IMR-90 (cell line): ENCODE measurements around the gene VGF. TPM values are rescaled to one million over a fixed set of nuclear protein-coding genes. Genes with fewer than 3 reads are reported as not detected.

ENCODE experiments used
- ATAC-seq: fragments of 200-7000 bp; cut with Tn5 transposase; 2 replicates; pipeline ENCODE4 v1.9.1; 2020; ENCODE audit warnings: low read depth, mild to moderate bottlenecking, moderate library complexity
- BruUV-seq: library from RNA; stranded (reverse); fragments of 400-500 nt; replicated peaks from 2 replicates; lab custom pipeline; 2021; lab: Mats Ljungman, UMichigan
- CTCF ChIA-PET: fragments of 300-600 bp; formaldehyde crosslinking; extraction: SDS; loops from one replicate; lab custom pipeline; 2021; ENCODE audit warnings: antibody characterized with exemption; lab: Yijun Ruan, JAX
- POLR2A ChIA-PET: fragments of 300-600 bp; sonication (Branson Sonifier 250); formaldehyde crosslinking; loops from one replicate; lab custom pipeline; 2022; ENCODE audit warnings: antibody characterized with exemption; ENCODE audit not compliant: unreplicated experiment; lab: Charles Lee
- DNase-seq: peaks from one replicate; pipeline ENCODE4 v3.0.0; 2013
- H2AFZ ChIP-seq: replicated peaks from 2 replicates; pipeline ENCODE3; 2013; ENCODE audit warnings: low read length, mild to moderate bottlenecking; ENCODE audit not compliant: poor library complexity
- H2AK5ac ChIP-seq: 2 replicates; pipeline ENCODE4 v1.6.1; 2013; ENCODE audit warnings: low read depth, low read length, inconsistent platforms
- H2AK9ac ChIP-seq: replicated peaks from 2 replicates; pipeline ENCODE3; 2013; ENCODE audit warnings: mild to moderate bottlenecking, low read depth, low read length, moderate library complexity; ENCODE audit not compliant: poor library complexity
- H2BK120ac ChIP-seq: 2 replicates; pipeline ENCODE4 v1.6.1; 2013; ENCODE audit warnings: low read depth, low read length, inconsistent platforms
- H2BK15ac ChIP-seq: 3 replicates; pipeline ENCODE4 v1.6.1; 2013; ENCODE audit warnings: low read depth, low read length, inconsistent platforms
- H2BK20ac ChIP-seq: 2 replicates; pipeline ENCODE4 v1.6.1; 2013; ENCODE audit warnings: low read depth, mild to moderate bottlenecking, inconsistent platforms, low read length, moderate library complexity
- H2BK5ac ChIP-seq: 2 replicates; pipeline ENCODE4 v1.6.1; 2013; ENCODE audit warnings: mild to moderate bottlenecking, low read depth, low read length, inconsistent platforms; ENCODE audit not compliant: poor library complexity, severe bottlenecking
- H3K14ac ChIP-seq: replicated peaks from 2 replicates; pipeline ENCODE4 v1.6.1; 2013; ENCODE audit warnings: low read depth, low read length, inconsistent platforms
- H3K18ac ChIP-seq: 2 replicates; pipeline ENCODE4 v1.6.1; 2013; ENCODE audit warnings: low read depth, low read length, control low read depth
- H3K23ac ChIP-seq: 2 replicates; pipeline ENCODE4 v1.6.1; 2013; ENCODE audit warnings: low read depth, low read length, inconsistent platforms
- H3K27ac ChIP-seq: 2 replicates; pipeline ENCODE4 v1.5.1; 2013; ENCODE audit warnings: mild to moderate bottlenecking, control low read depth, low read length; ENCODE audit not compliant: insufficient read depth
- H3K27me3 ChIP-seq: 2 replicates; pipeline ENCODE4 v1.6.1; 2013; ENCODE audit warnings: low read length; ENCODE audit not compliant: control insufficient read depth, insufficient read depth
- H3K36me3 ChIP-seq: 2 replicates; pipeline ENCODE4 v1.6.1; 2013; ENCODE audit warnings: low read length, mixed read lengths; ENCODE audit not compliant: control insufficient read depth, insufficient read depth
- H3K4ac ChIP-seq: 2 replicates; pipeline ENCODE4 v1.6.1; 2013; ENCODE audit warnings: low read depth, low read length, inconsistent platforms
- H3K4me1 ChIP-seq: 2 replicates; pipeline ENCODE4 v1.6.1; 2013; ENCODE audit warnings: low read length, mixed read lengths; ENCODE audit not compliant: control insufficient read depth, insufficient read depth
- H3K4me2 ChIP-seq: 2 replicates; pipeline ENCODE4 v1.6.1; 2013; ENCODE audit warnings: low read depth, mild to moderate bottlenecking, control low read depth, low read length, moderate library complexity
- H3K4me3 ChIP-seq: 2 replicates; pipeline ENCODE4 v1.5.1; 2013; ENCODE audit warnings: low read depth, mild to moderate bottlenecking, control low read depth, low read length, moderate library complexity; ENCODE audit not compliant: insufficient read depth
- H3K56ac ChIP-seq: 2 replicates; pipeline ENCODE4 v1.6.1; 2013; ENCODE audit warnings: low read length, inconsistent platforms; ENCODE audit not compliant: insufficient read depth; ENCODE audit errors: extremely low read depth
- H3K79me1 ChIP-seq, 2 experiments: 2 replicates each; pipeline ENCODE4 v1.6.1; 2013; ENCODE audit warnings: low read length in 2 of 2, inconsistent platforms in 1 of 2, low read depth in 1 of 2
- H3K9ac ChIP-seq: 2 replicates; pipeline ENCODE4 v1.6.1; 2013; ENCODE audit warnings: low read depth, low read length, control low read depth
- H3K9me1 ChIP-seq: 2 replicates; pipeline ENCODE4 v1.6.1; 2013; ENCODE audit warnings: low read length, inconsistent platforms; ENCODE audit not compliant: insufficient read depth
- H3K9me3 ChIP-seq: 2 replicates; pipeline ENCODE4 v1.6.1; 2013; ENCODE audit warnings: low read length; ENCODE audit not compliant: control insufficient read depth, insufficient read depth
- H4K20me1 ChIP-seq: 2 replicates; pipeline ENCODE4 v1.6.1; 2013; ENCODE audit warnings: low read length, inconsistent platforms; ENCODE audit not compliant: insufficient read depth
- H4K5ac ChIP-seq: 2 replicates; pipeline ENCODE4 v1.6.1; 2013; ENCODE audit warnings: mild to moderate bottlenecking, low read depth, low read length, control low read depth
- H4K8ac ChIP-seq, 2 experiments: 2 replicates each; pipeline ENCODE4 v1.6.1; 2013; ENCODE audit warnings: low read depth in 2 of 2, low read length in 2 of 2, control low read depth in 1 of 2, inconsistent platforms in 1 of 2
- H4K91ac ChIP-seq: 2 replicates; pipeline ENCODE4 v1.6.1; 2013; ENCODE audit warnings: low read depth, low read length, inconsistent platforms; ENCODE audit not compliant: insufficient read depth
- CHD1 ChIP-seq: IDR thresholded peaks from 2 replicates; pipeline ENCODE4 v1.6.1; 2012; ENCODE audit warnings: low read depth, low read length, improper control_type of control experiment
- FOS ChIP-seq: fragments of 150-350 bp; IDR thresholded peaks from 2 replicates; pipeline ENCODE4 v1.6.1; 2016; ENCODE audit warnings: low read depth, low read length
- MAZ ChIP-seq: IDR thresholded peaks from 2 replicates; pipeline ENCODE4 v1.6.1; 2012; ENCODE audit warnings: low read depth, mild to moderate bottlenecking, low read length, improper control_type of control experiment, moderate library complexity, borderline replicate concordance
- NFE2L2 ChIP-seq: fragments of 150-350 bp; IDR thresholded peaks from 2 replicates; pipeline ENCODE4 v1.6.1; 2016; ENCODE audit warnings: low read depth, mild to moderate bottlenecking, low read length
- POLR2A ChIP-seq: IDR thresholded peaks from 2 replicates; pipeline ENCODE4 v1.6.1; 2012; ENCODE audit warnings: mild to moderate bottlenecking, low read depth, low read length
- RAD21 ChIP-seq: IDR thresholded peaks from 2 replicates; pipeline ENCODE4 v1.6.1; 2012; ENCODE audit warnings: low read length, improper control_type of control experiment
- RFX5 ChIP-seq: IDR thresholded peaks from 2 replicates; pipeline ENCODE4 v1.8.0; 2012; ENCODE audit warnings: low read depth, mild to moderate bottlenecking, low read length, moderate library complexity
- WGBS, 2 experiments: methylation state at CpG; one replicate each; pipeline versions ENCODE4 v1.1.5 to v1.1.7; 2013; ENCODE audit warnings: missing lambda C conversion rate in 2 of 2; ENCODE audit not compliant: insufficient read length in 1 of 2; ENCODE audit errors: extremely low coverage in 2 of 2; 5-methylcytosine and 5-hydroxymethylcytosine counted together
- dilution Hi-C: fragments of 300-500 bp; cut with HindIII; formaldehyde crosslinking; loops from one replicate; pipeline ENCODE4 v1.14.3; 2018; ENCODE audit warnings: low sequenced_read_pairs; ENCODE audit not compliant: unreplicated experiment
- in situ Hi-C: fragments of 300-500 bp; cut with MboI; formaldehyde crosslinking; loops from 3 replicates; pipeline ENCODE4 v1.14.3; 2019; ENCODE audit warnings: low sequenced_read_pairs, inconsistent platforms, mixed read lengths
- intact Hi-C: fragments of 100-400 bp; cut with micrococcal nuclease; formaldehyde crosslinking; loops from 2 replicates; pipeline ENCODE4 v1.10.0; 2022
- polyA plus RNA-seq, 3 experiments: library from polyadenylated mRNA; depleted of rRNA; stranded (reverse); fragments of >200 nt; gene quantifications; 2 replicates each; pipeline ENCODE4 v1.2.3, GENCODE V29; 2012; ENCODE audit warnings: low replicate concordance in 1 of 3
- total RNA-seq: library from RNA; depleted of rRNA; stranded (reverse); fragments of >200 nt; gene quantifications from 2 replicates; pipeline ENCODE4 v1.2.3, GENCODE V29; 2012

The VGF gene
- total and polyA plus RNA-seq, 2 of the 4 experiments (the other 2 are of a cell fraction): 0.18 to 0.50 TPM

DNA sequence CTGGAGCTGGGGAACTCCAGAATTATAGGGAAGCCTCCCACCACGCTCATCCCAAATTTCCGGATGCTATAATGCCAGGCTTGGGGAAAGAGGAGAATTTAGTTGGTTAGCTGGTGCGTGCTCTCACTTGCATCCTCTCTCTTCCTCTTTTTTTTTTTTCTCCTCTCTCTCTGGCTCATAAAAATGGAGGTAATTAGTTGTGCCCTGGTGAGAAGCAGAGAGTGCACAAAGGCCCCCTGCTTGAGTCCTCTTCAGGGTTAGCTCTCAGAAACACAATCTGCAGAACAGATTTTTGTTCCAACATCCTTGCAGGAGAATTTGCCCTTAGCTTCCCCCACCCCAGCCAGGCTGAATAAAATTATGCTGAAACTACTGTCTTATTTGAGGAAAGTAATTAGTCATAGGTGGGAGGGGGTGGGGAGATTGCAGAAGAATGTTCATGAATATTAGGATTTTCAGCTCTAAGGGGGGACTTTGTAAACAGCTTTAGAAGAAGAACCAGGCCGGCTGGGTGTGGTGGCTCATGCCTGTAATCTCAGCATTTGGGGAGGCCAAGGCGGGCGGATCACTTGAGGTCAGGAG, 30.9 kb downstream of the VGF start:
- ChIA-PET CTCF (interaction anchor here (0.6 to 1.6 kb wide), 5 partner anchors 11 to 341 kb away, joined by 3 to 8 read pairs (median 3); no protein-coding TSS in a partner anchor), POLR2A (interaction anchor here (0.6 kb wide), 1 partner anchor 10 kb away, joined by 4 read pairs; no protein-coding TSS in a partner anchor)
- in situ Hi-C loops (no loop called here), intact Hi-C loops (no loop called here), dilution Hi-C loops (no loop called here)
- no CpG with 5 or more reads among the region's 6 CpGs for WGBS, 2 experiments
- Histone ChIP-seq H4K8ac (peak overlapping the region in 1 of 2 experiments; percentile 50; a peak in 2 of 4 replicates), H3K23ac (0 out of 2 replicates have a peak overlapping the region, but pooled peaks have one; percentile 8), H3K14ac (0 out of 2 replicates have a peak overlapping the region, but pooled peaks have one; percentile 48), H3K9ac (0 out of 2 replicates have a peak overlapping the region, but pooled peaks have one; percentile 6), H3K4me1 (peaks cover 18% of the 10 kb centered on the region; the same call in 1 of the 2 replicates), H4K20me1 (peaks cover 65% of the 10 kb centered on the region), H2BK120ac (peak overlapping the region; percentile 49), H3K27me3 (no peaks in the 10 kb centered on the region), H3K36me3 (peaks cover 49% of the 10 kb centered on the region), H3K27ac (peak overlapping the region; percentile 26; the same call in 1 of the 2 replicates), H3K9me3 (no peaks in the 10 kb centered on the region), H3K56ac (peak overlapping the region; percentile 7; the same call in 1 of the 2 replicates), H2BK5ac (peak overlapping the region; percentile 14), H3K18ac (no peak overlapping the region), H3K4me3 (no peak overlapping the region), H4K91ac (peak overlapping the region; percentile 44), H2AK5ac (no peak overlapping the region), H2BK15ac (no peak overlapping the region), H2BK20ac (no peak overlapping the region), H3K4me2 (no peak overlapping the region), H3K9me1 (peaks cover 5% of the 10 kb centered on the region), H3K79me1 (peaks cover 15 to 52% of the 10 kb centered on the region in 2 experiments; a peak in 3 of 4 replicates), H4K5ac (no peak overlapping the region), H3K4ac (peak overlapping the region; percentile 52; the same call in 1 of the 2 replicates), H2AK9ac (peak overlapping the region; percentile 0), H2AFZ (no peak overlapping the region)
- TF ChIP-seq POLR2A (peak; percentile 41), RAD21 (no peak), FOS (no peak), MAZ (0 out of 2 replicates have a peak, but pooled peaks have one; percentile 9), RFX5 (no peak), NFE2L2 (0 out of 2 replicates have a peak, but pooled peaks have one; percentile 20), CHD1 (no peak)
- DNase-seq (no peak), ATAC-seq (no peak)
- no TSS peak for BruUV-seq
